Measurements from ENCODE around the gene RMDN2.

DNA sequence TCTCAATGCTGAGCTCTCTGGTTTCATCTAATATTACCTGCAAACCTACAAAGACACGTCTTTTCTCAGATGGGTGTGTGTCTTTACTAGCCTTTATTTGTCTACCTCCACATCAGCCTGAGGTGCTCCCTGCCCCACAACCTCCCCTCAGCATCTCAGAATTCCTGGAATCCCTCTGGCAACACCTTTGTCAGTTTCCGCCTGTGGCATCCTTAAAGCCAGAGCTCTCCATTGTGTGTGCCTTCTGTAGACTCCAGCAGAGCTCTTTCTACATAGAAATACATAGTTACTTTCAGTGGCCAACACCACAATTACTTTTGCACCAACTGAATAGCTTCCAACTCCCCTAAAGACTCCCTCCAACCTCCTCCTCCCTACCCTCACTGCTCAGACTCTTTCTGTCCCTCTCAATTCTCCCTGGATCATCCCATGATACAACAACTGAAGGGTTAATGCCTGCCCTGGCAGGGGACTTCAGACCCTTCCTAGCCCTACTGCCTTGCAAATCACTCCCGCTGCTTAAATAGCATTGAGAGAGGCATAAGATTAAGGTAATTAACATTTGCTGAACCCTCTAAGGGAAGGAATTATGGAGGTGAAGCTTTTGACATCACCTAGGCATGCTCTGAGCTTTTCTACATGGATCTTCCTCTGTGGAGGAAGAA is 39.6 kb upstream of the RMDN2 start:
- TF ChIP-seq MAFK (IDR thresholded peaks at IDR 0.05; ENCODE audit: low read length) (no peak), MYBL2 (IDR thresholded peaks at IDR 0.05; ENCODE audit: low read depth) (no peak), MYBL2 (CRISPR knock-in tag; IDR thresholded peaks at IDR 0.05; ENCODE audit: borderline replicate concordance) (no peak), GABPA (tag; conservative IDR thresholded peaks at IDR 0.05; ENCODE audit: low read depth) (no peak), RFX5 (IDR thresholded peaks at IDR 0.05; ENCODE audit: low read depth, low read length) (no peak), ZNF384 (IDR thresholded peaks at IDR 0.05; ENCODE audit: low read depth, low read length) (no peak), NFYB (IDR thresholded peaks at IDR 0.05; ENCODE audit: extremely low read depth, insufficient read length) (no peak)

All from K562 (cell line).